GM12875 (cell line): ENCODE results near the gene PEX13.
A peak's percentile ranks its signal among the peaks of the same experiment; 100 is the strongest.
"Not testable (repeated sequence)": the region's sequence is repeated elsewhere in the genome, so short reads cannot be mapped to it uniquely, and the experiment has no call there.

Experiments used
- H3K4me3 ChIP-seq: one replicate; pipeline ENCODE4 v1.5.1; 2011; ENCODE audit warnings: low read depth, low read length, control low read depth
- TF ChIP-seq, protein P1 (sequence below): IDR thresholded peaks from 2 replicates; pipeline ENCODE4 v1.5.1; 2011; ENCODE audit warnings: low read depth, mild to moderate bottlenecking, control low read depth, inconsistent platforms, low read length, moderate library complexity, borderline replicate concordance; ENCODE audit not compliant: insufficient read depth

The PEX13 gene

DNA sequence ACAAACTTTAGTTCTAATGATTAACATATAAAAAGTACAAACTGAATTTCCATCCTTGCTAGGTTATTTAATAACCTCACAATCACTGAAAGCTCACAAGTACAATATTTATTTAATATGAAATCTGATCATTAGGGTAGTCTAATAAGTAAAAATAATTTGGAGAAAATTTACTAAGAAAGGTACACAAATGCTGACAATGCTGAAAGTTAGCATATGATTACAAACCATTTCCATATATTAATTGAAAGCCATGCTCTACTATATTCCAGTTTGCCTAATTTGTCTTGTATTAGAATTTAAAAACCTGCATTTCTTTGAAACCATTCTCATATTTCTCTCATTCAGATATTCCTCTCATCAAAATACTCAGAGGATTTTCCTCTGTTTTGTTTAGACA lies 8.2 kb upstream of the PEX13 start:
- TF ChIP-seq, protein P1, sequence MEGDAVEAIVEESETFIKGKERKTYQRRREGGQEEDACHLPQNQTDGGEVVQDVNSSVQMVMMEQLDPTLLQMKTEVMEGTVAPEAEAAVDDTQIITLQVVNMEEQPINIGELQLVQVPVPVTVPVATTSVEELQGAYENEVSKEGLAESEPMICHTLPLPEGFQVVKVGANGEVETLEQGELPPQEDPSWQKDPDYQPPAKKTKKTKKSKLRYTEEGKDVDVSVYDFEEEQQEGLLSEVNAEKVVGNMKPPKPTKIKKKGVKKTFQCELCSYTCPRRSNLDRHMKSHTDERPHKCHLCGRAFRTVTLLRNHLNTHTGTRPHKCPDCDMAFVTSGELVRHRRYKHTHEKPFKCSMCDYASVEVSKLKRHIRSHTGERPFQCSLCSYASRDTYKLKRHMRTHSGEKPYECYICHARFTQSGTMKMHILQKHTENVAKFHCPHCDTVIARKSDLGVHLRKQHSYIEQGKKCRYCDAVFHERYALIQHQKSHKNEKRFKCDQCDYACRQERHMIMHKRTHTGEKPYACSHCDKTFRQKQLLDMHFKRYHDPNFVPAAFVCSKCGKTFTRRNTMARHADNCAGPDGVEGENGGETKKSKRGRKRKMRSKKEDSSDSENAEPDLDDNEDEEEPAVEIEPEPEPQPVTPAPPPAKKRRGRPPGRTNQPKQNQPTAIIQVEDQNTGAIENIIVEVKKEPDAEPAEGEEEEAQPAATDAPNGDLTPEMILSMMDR: no peak
- H3K4me3 ChIP-seq: no peak overlapping the region

DNA sequence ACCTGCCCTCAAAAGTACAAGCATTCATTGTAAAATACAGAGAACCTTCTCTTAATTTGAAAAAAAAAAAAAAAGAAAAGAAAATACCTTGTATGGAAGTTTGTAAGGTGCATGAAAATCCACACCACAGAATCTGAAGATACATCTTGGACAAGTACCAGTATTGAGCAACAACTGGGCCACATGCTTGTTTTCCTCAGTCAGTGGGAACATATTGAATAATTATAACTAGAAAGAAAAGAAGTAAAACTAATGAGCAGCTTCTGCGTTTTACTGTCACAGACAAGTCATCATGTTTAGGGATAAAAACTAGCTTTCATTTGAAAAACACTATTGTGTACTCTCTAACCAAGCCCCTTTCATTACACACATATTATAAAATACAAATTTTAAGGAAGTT lies 5.8 kb upstream of the PEX13 start:
- H3K4me3 ChIP-seq: no peak overlapping the region
- TF ChIP-seq, protein P1: no peak

DNA sequence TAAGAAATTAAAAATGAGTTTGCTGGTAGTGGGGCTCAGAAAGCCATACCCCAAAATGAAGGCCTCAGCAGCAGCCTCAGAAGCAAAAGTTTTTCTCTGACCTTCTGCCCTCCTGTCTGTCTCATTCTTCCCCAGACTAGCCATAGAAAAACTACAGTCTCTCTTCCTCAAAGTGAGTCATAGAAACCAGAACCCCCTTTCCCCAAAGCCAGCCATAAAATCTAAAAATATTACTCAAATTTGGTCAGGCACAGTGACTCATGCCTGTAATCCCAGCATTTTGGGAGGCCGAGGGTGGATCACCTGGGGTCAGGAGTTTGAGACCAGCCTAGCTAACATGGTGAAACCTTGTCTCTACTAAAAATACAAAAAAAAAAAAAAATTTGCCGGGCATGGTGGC lies 5.2 kb upstream of the PEX13 start:
- not testable (repeated sequence) for H3K4me3 ChIP-seq

DNA sequence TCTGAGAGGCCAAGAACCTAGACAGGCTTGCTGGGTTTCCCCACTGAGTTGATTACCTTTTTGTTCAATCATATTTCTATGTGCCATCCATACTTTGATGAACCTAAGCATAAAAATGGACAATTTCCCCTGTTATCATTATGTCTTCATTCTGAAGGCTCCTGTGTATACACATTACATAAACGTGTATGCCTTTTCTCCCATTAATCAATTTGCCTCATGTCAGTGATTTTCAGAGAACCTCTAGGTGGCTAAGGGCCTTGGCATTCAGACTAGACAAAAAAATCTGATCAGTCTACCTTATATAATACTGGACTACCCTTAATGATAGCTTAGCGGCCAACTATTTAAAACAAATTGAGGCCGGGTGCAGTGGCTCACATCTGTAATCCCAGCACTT lies 4.1 kb upstream of the PEX13 start:
- no peak overlapping the region for H3K4me3 ChIP-seq
- TF ChIP-seq, protein P1: no peak

DNA sequence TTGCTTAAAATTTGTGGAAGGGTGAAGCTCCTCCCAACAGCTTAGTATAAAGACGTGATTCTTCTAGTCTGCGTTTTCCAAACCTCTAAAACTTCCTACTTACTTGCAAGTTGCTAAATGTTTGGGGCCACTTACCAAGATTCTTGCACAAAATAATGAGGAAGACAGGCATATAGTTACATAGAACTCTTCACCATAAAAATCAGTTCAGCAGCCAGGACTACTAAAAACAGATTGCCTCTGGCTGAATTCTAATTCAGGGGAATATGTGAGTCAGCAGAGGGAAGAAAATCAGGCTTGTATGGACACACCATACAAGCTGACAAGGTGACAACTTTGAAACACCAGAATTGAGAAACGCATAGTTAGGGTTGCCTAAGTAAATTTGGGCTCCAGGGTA lies 2.8 kb upstream of the PEX13 start:
- H3K4me3 ChIP-seq: no peak overlapping the region
- TF ChIP-seq, protein P1: no peak

DNA sequence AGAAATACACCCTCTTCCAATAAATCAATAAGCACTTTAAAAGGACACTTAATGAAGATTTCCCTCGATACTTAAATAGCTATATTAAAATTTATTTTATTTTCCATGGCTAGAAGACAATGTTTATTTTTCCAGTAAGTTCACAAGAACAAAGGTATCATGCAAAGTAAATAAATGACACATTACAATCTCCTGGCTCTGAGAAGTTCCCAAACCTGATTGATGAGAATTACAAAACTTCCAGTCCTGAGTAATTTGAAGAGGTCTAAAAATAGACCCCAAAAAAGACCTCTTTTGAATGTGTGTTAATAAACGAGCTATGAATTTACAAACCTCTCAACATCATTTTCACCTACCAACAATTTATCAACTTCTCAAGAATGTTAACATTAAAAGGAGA lies 1.5 kb upstream of the PEX13 start:
- no peak overlapping the region for H3K4me3 ChIP-seq
- TF ChIP-seq, protein P1: no peak

DNA sequence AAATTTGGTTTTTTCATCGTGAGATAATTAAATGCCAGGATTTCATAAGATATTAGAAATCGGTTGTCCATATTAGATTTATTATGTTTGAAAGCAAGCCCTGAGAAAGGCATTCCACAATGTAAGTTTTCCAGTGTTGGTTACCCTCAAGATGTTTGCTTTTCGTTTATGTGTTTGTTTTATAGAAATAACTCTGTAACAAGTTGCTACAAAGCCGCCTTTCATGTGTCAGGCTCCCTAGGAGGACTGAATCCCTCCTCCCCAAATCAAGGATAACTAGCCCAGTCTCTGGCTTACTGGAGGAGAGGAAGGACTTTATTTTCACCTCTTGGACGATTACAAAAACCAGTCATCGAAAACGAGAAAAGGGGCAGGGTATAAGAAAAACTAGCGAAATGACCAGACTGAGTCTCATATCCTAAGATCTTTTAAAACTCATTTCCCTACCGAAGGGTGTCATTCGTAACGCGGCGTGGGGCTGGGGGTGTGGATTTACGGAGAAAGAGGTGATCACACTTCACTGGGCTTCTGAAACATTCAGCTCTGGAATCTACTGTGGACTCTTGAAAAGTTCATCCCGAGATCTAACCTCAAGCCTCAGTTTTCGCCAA lies 1.0 kb upstream of the PEX13 start:
- TF ChIP-seq, protein P1: no peak
- H3K4me3 ChIP-seq: peak overlapping the region; percentile 85
